ENCODE measurements around the gene HAT1. TPM values are rescaled to one million over a fixed set of nuclear protein-coding genes. Genes with fewer than 3 reads are reported as not detected.

Gene HAT1
- polyA plus RNA-seq, 1 donor, result 31.9 TPM

Other genes with a start within 250 kb of the HAT1 start
- gene DYNC1I2, start 235.0 kb upstream of the HAT1 start, polyA plus RNA-seq (ENCODE audit: insufficient read length), result 88.6 TPM
- gene SLC25A12, start 28.2 kb upstream of the HAT1 start, polyA plus RNA-seq (ENCODE audit: insufficient read length), result 23.6 TPM
- gene METAP1D, start 77.5 kb downstream of the HAT1 start, polyA plus RNA-seq (ENCODE audit: insufficient read length), result 14.2 TPM
- not detected for gene DLX1, start 163.0 kb downstream of the HAT1 start, polyA plus RNA-seq (ENCODE audit: insufficient read length)
- not detected for gene DLX2, start 180.4 kb downstream of the HAT1 start, polyA plus RNA-seq (ENCODE audit: insufficient read length)

Measured in hindlimb muscle (tissue), 1 donor.